Measurements from ENCODE around the gene ANO10. TPM values are rescaled to one million over a fixed set of nuclear protein-coding genes. Genes with fewer than 3 reads are reported as not detected.

The ANO10 gene
- total and polyA plus RNA-seq, 2 of the 8 experiments (the other 6 are each of a cell fraction or from before 2014, with no cell fraction given): 38.0 to 53.2 TPM

GRCh38 chr3:43330981-43331380 lies 290.8 kb downstream of the ANO10 start:
- 82% methylated on average over 1 of the region's 1 CpG; no CpG with 5 or more reads in 1 of the 2 experiments for WGBS, 2 experiments (ENCODE audit: extremely low coverage in 1 of 2, insufficient coverage in 1 of 2, insufficient read length in 1 of 2, insufficient replicate concordance in 2 of 2, low coverage in 1 of 2, low lambda C conversion rate in 2 of 2, missing lambda C conversion rate in 1 of 2)
- 0 out of 4 replicates have a peak, but pooled peaks cover 1 to 3% of the 10 kb centered on the region in 2 experiments for H3K79me2 ChIP-seq (ENCODE audit: control insufficient read depth in 1 of 2, insufficient read depth in 2 of 2, low read length in 2 of 2)
- TF ChIP-seq TBP (IDR thresholded peaks at IDR 0.05; ENCODE audit: low read depth, low read length): no peak
- TF ChIP-seq CBX8 (IDR thresholded peaks at IDR 0.05; ENCODE audit: borderline replicate concordance, low read depth, low read length): no peak
- TF ChIP-seq SIRT6 (IDR thresholded peaks at IDR 0.05; ENCODE audit: low read length): no peak
- TF ChIP-seq PHF8 (conservative IDR thresholded peaks at IDR 0.05; ENCODE audit: low read depth, low read length): no peak

More at GRCh38 chr3:43330981-43331380, 290.8 kb downstream of the ANO10 start:
- POLR2A ChIA-PET (ENCODE audit: partially characterized antibody): no interaction called here
- no peak overlapping the region for H3K23ac ChIP-seq (ENCODE audit: insufficient read length)
- no peak overlapping the region for H3K4ac ChIP-seq (replicated peaks; ENCODE audit: insufficient read length, low read depth, low read length)
- no peak overlapping the region for H3K18ac ChIP-seq (ENCODE audit: extremely low read depth, low read length)
- no peak overlapping the region for H2BK15ac ChIP-seq (ENCODE audit: low read length)
- H2AFZ ChIP-seq (ENCODE audit: low read length): no peak overlapping the region
- no peaks in the 10 kb centered on the region for H3K27me3 ChIP-seq (replicated peaks in 1 of 4; ENCODE audit: control insufficient read depth in 3 of 4, extremely low read depth in 1 of 4, insufficient read depth in 3 of 4, low read length in 3 of 4)
- H3K4me1 ChIP-seq (replicated peaks in 1 of 4; ENCODE audit: control insufficient read depth in 3 of 4, insufficient read depth in 4 of 4, low read length in 3 of 4): peaks cover 0 to 3% (median 0%) of the 10 kb centered on the region in 4 experiments; a peak in 2 of 7 replicates
- no peaks in the 10 kb centered on the region for H3K23me2 ChIP-seq (ENCODE audit: low read depth, low read length)
- peaks cover 0 to 5% (median 0%) of the 10 kb centered on the region in 4 experiments; a peak in 1 of 8 replicates for H3K36me3 ChIP-seq (ENCODE audit: control insufficient read depth in 2 of 4, insufficient read depth in 4 of 4, low read length in 3 of 4)
- no peak overlapping the region for H2AK5ac ChIP-seq (ENCODE audit: low read depth, low read length)
- no peak overlapping the region for H2BK12ac ChIP-seq (ENCODE audit: low read depth, low read length)
- no peak overlapping the region for H3K4me3 ChIP-seq (ENCODE audit: extremely low read depth in 1 of 4, insufficient read depth in 2 of 4, low read depth in 3 of 4, low read length in 4 of 4)
- no peak overlapping the region for H2BK20ac ChIP-seq (ENCODE audit: low read length)
- 0 out of 4 replicates have a peak, but pooled peaks cover 0 to 3% of the 10 kb centered on the region in 2 experiments for H3K9me3 ChIP-seq (ENCODE audit: insufficient read depth in 2 of 2, low read depth in 1 of 2, low read length in 1 of 2)
- no peak overlapping the region for H3K9ac ChIP-seq (replicated peaks in 1 of 4; ENCODE audit: extremely low read depth in 1 of 4, low read depth in 3 of 4, low read length in 3 of 4)
- H4K5ac ChIP-seq (ENCODE audit: insufficient read length, low read depth, low read length): no peak overlapping the region
- H3K27ac ChIP-seq (ENCODE audit: low read depth, low read length): no peak overlapping the region
- no peak overlapping the region for H2BK120ac ChIP-seq (replicated peaks; ENCODE audit: low read depth, low read length)
- H3K14ac ChIP-seq (ENCODE audit: insufficient read length): no peak overlapping the region
- H4K91ac ChIP-seq (replicated peaks; ENCODE audit: insufficient read length, low read length): no peak overlapping the region
- no peaks in the 10 kb centered on the region for H3K79me1 ChIP-seq (ENCODE audit: low read depth, low read length)
- no peak overlapping the region for H3K56ac ChIP-seq (replicated peaks; ENCODE audit: insufficient read length, low read depth, low read length)
- no peak overlapping the region for H4K8ac ChIP-seq (ENCODE audit: extremely low read depth, insufficient read depth, low read length)
- H4K20me1 ChIP-seq (replicated peaks in 1 of 2; ENCODE audit: control insufficient read depth in 1 of 2, insufficient read depth in 2 of 2, low read length in 2 of 2): peaks cover 0 to 2% of the 10 kb centered on the region in 2 experiments
- CTCF ChIA-PET (ENCODE audit: partially characterized antibody): no interaction called here
- H2BK5ac ChIP-seq (ENCODE audit: low read depth, low read length): no peak overlapping the region
- H3K4me2 ChIP-seq (ENCODE audit: insufficient read depth in 1 of 2, low read depth in 2 of 2, low read length in 2 of 2): no peak overlapping the region
- FAIRE-seq (no peak), DNase-seq (ENCODE audit: low read depth in 1 of 2, low spot score in 2 of 2) (no peak)

All from H1 (cell line).